ENCODE results near the gene RMND5A. TPM values are rescaled to one million over a fixed set of nuclear protein-coding genes. Genes with fewer than 3 reads are reported as not detected.

Gene RMND5A
- total RNA-seq, 2 donors from 2014 or later = 32.2 to 48.3 TPM

GRCh38 chr2:86764661-86765309, 44.7 kb downstream of the RMND5A start:
- ATAC-seq = peak in 1 of 2 donors; percentile 59
- H3K36me3 Mint-ChIP-seq = no peaks in the 10 kb centered on the region
- no peaks in the 10 kb centered on the region for H3K9me3 Mint-ChIP-seq
- DNase-seq (ENCODE audit: low spot score) = no peak
- H3K27ac Mint-ChIP-seq = peak overlapping the region; percentile 10 to 44
- H3K4me1 Mint-ChIP-seq (ENCODE audit: low read depth in 2 of 2) = peaks cover 19 to 23% of the 10 kb centered on the region in 2 donors
- H3K4me3 Mint-ChIP-seq = no peak overlapping the region
- no peaks in the 10 kb centered on the region for H3K27me3 Mint-ChIP-seq

GRCh38 chr2:86765310-86765695, 45.2 kb downstream of the RMND5A start:
- Mint-ChIP-seq H3K9me3 (no peaks in the 10 kb centered on the region), H3K36me3 (peaks cover under 1% of the 10 kb centered on the region), H3K27ac (peak overlapping the region in 1 of 2 donors; percentile 44), H3K4me3 (no peak overlapping the region), H3K4me1 (ENCODE audit: low read depth in 2 of 2) (peaks cover 16 to 18% of the 10 kb centered on the region in 2 donors), H3K27me3 (no peaks in the 10 kb centered on the region)
- ATAC-seq = no peak
- no peak for DNase-seq (ENCODE audit: low spot score)

- Mint-ChIP-seq H3K27me3 (no peaks in the 10 kb centered on the region), H3K9me3 (no peaks in the 10 kb centered on the region), H3K27ac (no peak overlapping the region), H3K36me3 (peaks cover 15% of the 10 kb centered on the region), H3K4me3 (no peak overlapping the region), H3K4me1 (ENCODE audit: low read depth in 2 of 2) (peaks cover 6 to 9% of the 10 kb centered on the region in 2 donors)
- DNase-seq (ENCODE audit: low spot score) (no peak), ATAC-seq (no peak)
These were observed 48.3 kb downstream of the RMND5A start for GRCh38 chr2:86768189-86768949.

- H3K27me3 Mint-ChIP-seq = no peaks in the 10 kb centered on the region
- H3K4me3 Mint-ChIP-seq = no peak overlapping the region
- H3K9me3 Mint-ChIP-seq = no peaks in the 10 kb centered on the region
- peaks cover 21% of the 10 kb centered on the region for H3K36me3 Mint-ChIP-seq
- no peak for ATAC-seq
- DNase-seq (ENCODE audit: low spot score) = no peak
- H3K4me1 Mint-ChIP-seq (ENCODE audit: low read depth in 2 of 2) = peaks cover 1 to 2% of the 10 kb centered on the region in 2 donors
- no peak overlapping the region for H3K27ac Mint-ChIP-seq
These were observed 49.7 kb downstream of the RMND5A start for GRCh38 chr2:86769838-86770237.

- DNase-seq (ENCODE audit: low spot score) = no peak
- ATAC-seq = no peak
- Mint-ChIP-seq H3K36me3 (peaks cover 22% of the 10 kb centered on the region), H3K27ac (no peak overlapping the region), H3K4me1 (ENCODE audit: low read depth in 2 of 2) (no peaks in the 10 kb centered on the region), H3K4me3 (no peak overlapping the region), H3K9me3 (no peaks in the 10 kb centered on the region), H3K27me3 (no peaks in the 10 kb centered on the region)
These were observed 50.8 kb downstream of the RMND5A start for GRCh38 chr2:86770816-86771301.

- Mint-ChIP-seq H3K4me1 (ENCODE audit: low read depth in 2 of 2) (no peaks in the 10 kb centered on the region), H3K27ac (no peak overlapping the region), H3K9me3 (no peaks in the 10 kb centered on the region), H3K36me3 (peaks cover 22% of the 10 kb centered on the region), H3K4me3 (no peak overlapping the region), H3K27me3 (no peaks in the 10 kb centered on the region)
- DNase-seq (ENCODE audit: low spot score) (no peak), ATAC-seq (no peak)
These were observed 52.5 kb downstream of the RMND5A start for GRCh38 chr2:86772611-86773010.

GRCh38 chr2:86774862-86775261, 54.8 kb downstream of the RMND5A start:
- no peaks in the 10 kb centered on the region for H3K9me3 Mint-ChIP-seq
- H3K27me3 Mint-ChIP-seq = no peaks in the 10 kb centered on the region
- DNase-seq (ENCODE audit: low spot score) (no peak), ATAC-seq (no peak)
- peaks cover 22% of the 10 kb centered on the region for H3K36me3 Mint-ChIP-seq
- no peaks in the 10 kb centered on the region for H3K4me1 Mint-ChIP-seq (ENCODE audit: low read depth in 2 of 2)
- H3K4me3 Mint-ChIP-seq = no peak overlapping the region
- H3K27ac Mint-ChIP-seq = no peak overlapping the region

GRCh38 chr2:86775338-86775737, 55.2 kb downstream of the RMND5A start:
- no peak for DNase-seq (ENCODE audit: low spot score)
- H3K4me1 Mint-ChIP-seq (ENCODE audit: low read depth in 2 of 2) = no peaks in the 10 kb centered on the region
- peaks cover 22% of the 10 kb centered on the region for H3K36me3 Mint-ChIP-seq
- H3K27ac Mint-ChIP-seq = no peak overlapping the region
- no peak overlapping the region for H3K4me3 Mint-ChIP-seq
- ATAC-seq = no peak
- no peaks in the 10 kb centered on the region for H3K27me3 Mint-ChIP-seq
- H3K9me3 Mint-ChIP-seq = no peaks in the 10 kb centered on the region

- Mint-ChIP-seq H3K4me1 (ENCODE audit: low read depth in 2 of 2) (no peaks in the 10 kb centered on the region), H3K27ac (no peak overlapping the region), H3K36me3 (peaks cover 11% of the 10 kb centered on the region), H3K27me3 (no peaks in the 10 kb centered on the region), H3K9me3 (no peaks in the 10 kb centered on the region), H3K4me3 (no peak overlapping the region)
- no peak for DNase-seq (ENCODE audit: low spot score)
- no peak for ATAC-seq
These were observed 56.4 kb downstream of the RMND5A start for GRCh38 chr2:86776532-86776931.

- no peak for ATAC-seq
- DNase-seq (ENCODE audit: low spot score) = no peak
- Mint-ChIP-seq H3K36me3 (peaks cover 7% of the 10 kb centered on the region), H3K4me3 (no peak overlapping the region), H3K27me3 (no peaks in the 10 kb centered on the region), H3K4me1 (ENCODE audit: low read depth in 2 of 2) (no peaks in the 10 kb centered on the region), H3K27ac (no peak overlapping the region), H3K9me3 (no peaks in the 10 kb centered on the region)
These were observed 58.9 kb downstream of the RMND5A start for GRCh38 chr2:86778957-86779356.

- no peak overlapping the region for H3K4me3 Mint-ChIP-seq
- H3K27me3 Mint-ChIP-seq = no peaks in the 10 kb centered on the region
- ATAC-seq (no peak), DNase-seq (ENCODE audit: low spot score) (no peak)
- no peaks in the 10 kb centered on the region for H3K9me3 Mint-ChIP-seq
- no peaks in the 10 kb centered on the region for H3K4me1 Mint-ChIP-seq (ENCODE audit: low read depth in 2 of 2)
- no peak overlapping the region for H3K27ac Mint-ChIP-seq
- no peaks in the 10 kb centered on the region for H3K36me3 Mint-ChIP-seq
These were observed 59.9 kb downstream of the RMND5A start for GRCh38 chr2:86779971-86780370.

GRCh38 chr2:86781363-86781762, 61.3 kb downstream of the RMND5A start:
- Mint-ChIP-seq H3K27ac (no peak overlapping the region), H3K9me3 (no peaks in the 10 kb centered on the region), H3K4me3 (no peak overlapping the region), H3K36me3 (no peaks in the 10 kb centered on the region), H3K27me3 (no peaks in the 10 kb centered on the region), H3K4me1 (ENCODE audit: low read depth in 2 of 2) (peaks cover 7 to 9% of the 10 kb centered on the region in 2 donors)
- no peak for ATAC-seq
- DNase-seq (ENCODE audit: low spot score) = no peak

- H3K36me3 Mint-ChIP-seq = peaks cover 4% of the 10 kb centered on the region
- H3K4me1 Mint-ChIP-seq (ENCODE audit: low read depth in 2 of 2) = peaks cover 14 to 18% of the 10 kb centered on the region in 2 donors
- no peaks in the 10 kb centered on the region for H3K9me3 Mint-ChIP-seq
- H3K4me3 Mint-ChIP-seq = no peak overlapping the region
- H3K27me3 Mint-ChIP-seq = no peaks in the 10 kb centered on the region
- no peak for ATAC-seq
- no peak overlapping the region for H3K27ac Mint-ChIP-seq
- DNase-seq (ENCODE audit: low spot score) = no peak
These were observed 62.7 kb downstream of the RMND5A start for GRCh38 chr2:86782748-86783147.

GRCh38 chr2:86783615-86784339, 63.7 kb downstream of the RMND5A start:
- Mint-ChIP-seq H3K9me3 (no peaks in the 10 kb centered on the region), H3K4me3 (peak overlapping the region; percentile 42), H3K27me3 (no peaks in the 10 kb centered on the region), H3K27ac (peak overlapping the region in 1 of 2 donors; percentile 30), H3K4me1 (ENCODE audit: low read depth in 2 of 2) (peaks cover 19 to 28% of the 10 kb centered on the region in 2 donors), H3K36me3 (peaks cover 6% of the 10 kb centered on the region)
- ATAC-seq (no peak), DNase-seq (ENCODE audit: low spot score) (no peak)

Data from natural killer cell treated with Interleukin-12 subunit alpha and Interleukin-12 subunit beta and Interleukin-15 and Interleukin-18, amount 100 ng/mL, for 72 hours (primary cell).